ENCODE results near the gene RAP1A. TPM values are rescaled to one million over a fixed set of nuclear protein-coding genes. Genes with fewer than 3 reads are reported as not detected.
A peak's percentile ranks its signal among the peaks of the same experiment; 100 is the strongest.

RAP1A gene
- total and polyA plus RNA-seq, 10 donors = 83.3 to 125 (median 105) TPM

DNA sequence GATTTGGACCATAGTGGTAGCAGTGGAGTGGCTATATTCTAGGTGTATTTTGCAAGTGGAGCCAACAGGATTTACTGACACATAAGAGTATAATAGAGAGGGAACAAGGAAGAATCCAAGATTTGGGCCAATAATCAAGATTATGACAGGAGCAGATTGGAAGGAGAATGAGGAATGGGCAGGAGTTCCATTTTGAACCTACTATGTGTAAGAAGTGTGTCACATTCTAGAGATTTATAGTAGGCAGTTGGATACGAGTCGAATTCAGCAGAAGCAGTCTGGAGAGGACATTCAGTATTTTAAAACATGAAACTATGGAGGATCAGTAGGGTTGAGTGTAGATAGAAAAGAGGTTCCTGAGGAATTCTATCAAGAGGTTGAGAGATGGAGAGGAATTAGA lies 97.9 kb downstream of the RAP1A start:
- H3K27me3 ChIP-seq (replicated peaks in 1 of 7) = no peaks in the 10 kb centered on the region
- WGBS, 5 donors = 94 to 100% (median 98%) methylated on average over 2 of the region's 2 CpGs
- TF ChIP-seq, protein P1, sequence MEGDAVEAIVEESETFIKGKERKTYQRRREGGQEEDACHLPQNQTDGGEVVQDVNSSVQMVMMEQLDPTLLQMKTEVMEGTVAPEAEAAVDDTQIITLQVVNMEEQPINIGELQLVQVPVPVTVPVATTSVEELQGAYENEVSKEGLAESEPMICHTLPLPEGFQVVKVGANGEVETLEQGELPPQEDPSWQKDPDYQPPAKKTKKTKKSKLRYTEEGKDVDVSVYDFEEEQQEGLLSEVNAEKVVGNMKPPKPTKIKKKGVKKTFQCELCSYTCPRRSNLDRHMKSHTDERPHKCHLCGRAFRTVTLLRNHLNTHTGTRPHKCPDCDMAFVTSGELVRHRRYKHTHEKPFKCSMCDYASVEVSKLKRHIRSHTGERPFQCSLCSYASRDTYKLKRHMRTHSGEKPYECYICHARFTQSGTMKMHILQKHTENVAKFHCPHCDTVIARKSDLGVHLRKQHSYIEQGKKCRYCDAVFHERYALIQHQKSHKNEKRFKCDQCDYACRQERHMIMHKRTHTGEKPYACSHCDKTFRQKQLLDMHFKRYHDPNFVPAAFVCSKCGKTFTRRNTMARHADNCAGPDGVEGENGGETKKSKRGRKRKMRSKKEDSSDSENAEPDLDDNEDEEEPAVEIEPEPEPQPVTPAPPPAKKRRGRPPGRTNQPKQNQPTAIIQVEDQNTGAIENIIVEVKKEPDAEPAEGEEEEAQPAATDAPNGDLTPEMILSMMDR (IDR thresholded peaks at IDR 0.05 in 8 of 11, conservative IDR thresholded peaks at IDR 0.05 in 3 of 11) = no peak
- TF ChIP-seq POLR2AphosphoS5 (IDR thresholded peaks at IDR 0.05) = no peak
- TF ChIP-seq POLR2A (IDR thresholded peaks at IDR 0.05) = no peak
- peaks cover 0 to 38% (median 10%) of the 10 kb centered on the region in 6 donors for H3K4me1 ChIP-seq
- peaks cover 0 to 42% (median 8%) of the 10 kb centered on the region in 6 donors for H3K36me3 ChIP-seq
- H3K4me3 ChIP-seq = no peak overlapping the region
- intact Hi-C loops (cut with DNase I; ENCODE audit: low total_unique reads) = loop anchor here (5.0 kb wide), 1 partner anchor 35 kb away; no protein-coding TSS in a partner anchor
- no peaks in the 10 kb centered on the region for H3K9me3 ChIP-seq
- no peak for DNase-seq
- H3K27ac ChIP-seq = no peak overlapping the region

DNA sequence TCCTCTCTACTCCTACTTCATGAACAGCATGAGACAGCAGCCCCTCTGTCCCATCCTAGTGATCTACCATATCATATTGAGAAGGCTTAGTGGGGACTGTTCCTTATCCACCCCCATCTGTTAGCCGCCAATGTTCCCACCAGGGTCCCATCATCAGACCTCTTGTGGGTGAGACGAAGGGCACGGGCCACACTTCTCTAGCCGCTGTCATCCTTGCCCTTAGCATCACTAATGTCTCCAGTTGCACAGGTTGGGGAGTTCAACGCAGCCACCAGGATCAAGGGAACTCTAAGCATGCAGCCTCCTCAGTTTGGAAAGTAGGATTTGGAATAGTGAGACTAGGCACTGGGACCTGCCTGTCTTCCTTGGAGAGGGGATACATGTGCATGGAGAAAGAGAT lies 99.5 kb downstream of the RAP1A start:
- Histone ChIP-seq H3K4me1 (peaks cover 0 to 55% (median 20%) of the 10 kb centered on the region in 6 donors), H3K9me3 (no peaks in the 10 kb centered on the region), H3K36me3 (peaks cover 0 to 25% (median 7%) of the 10 kb centered on the region in 6 donors), H3K27me3 (replicated peaks in 1 of 7) (no peaks in the 10 kb centered on the region), H3K27ac (peak overlapping the region in 1 of 8 donors; percentile 93), H3K4me3 (no peak overlapping the region)
- DNase-seq = no peak
- peak in 1 of 3 donors; percentile 36 for TF ChIP-seq POLR2AphosphoS5 (IDR thresholded peaks at IDR 0.05)
- TF ChIP-seq, protein P1 (IDR thresholded peaks at IDR 0.05 in 8 of 11, conservative IDR thresholded peaks at IDR 0.05 in 3 of 11) = no peak
- 92 to 97% (median 96%) methylated on average over 5 of the region's 5 CpGs for WGBS, 5 donors
- intact Hi-C loops (cut with DNase I; ENCODE audit: low total_unique reads) = loop anchor here (5.0 kb wide), 1 partner anchor 33 kb away; no protein-coding TSS in a partner anchor

DNA sequence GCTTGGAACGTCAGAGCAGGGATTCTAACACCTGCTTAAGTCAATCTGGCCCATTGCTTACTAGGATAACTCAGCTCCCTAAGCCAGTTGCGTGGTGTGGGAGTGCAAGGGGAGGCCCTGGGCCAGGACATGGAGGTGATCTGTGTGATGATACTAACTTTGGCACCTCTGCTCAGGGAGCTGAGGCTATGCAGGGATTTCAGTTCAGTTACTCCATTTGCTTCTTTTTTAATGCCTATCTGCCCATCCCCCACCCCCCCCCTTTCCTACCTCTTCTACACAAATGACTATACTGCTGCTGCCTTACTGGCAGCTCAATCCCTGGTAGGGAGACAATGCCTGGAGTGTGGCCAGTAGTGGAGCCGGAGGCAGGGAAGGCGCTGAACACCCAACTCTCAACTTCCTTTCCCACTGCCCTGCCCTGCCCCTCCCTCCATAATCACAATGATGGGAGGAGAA lies 100.1 kb downstream of the RAP1A start:
- intact Hi-C loops (cut with DNase I; ENCODE audit: low total_unique reads) = loop anchor here (5.0 kb wide), 1 partner anchor 33 kb away; no protein-coding TSS in a partner anchor
- Histone ChIP-seq H3K36me3 (peaks cover 0 to 22% (median 7%) of the 10 kb centered on the region in 6 donors), H3K4me1 (peaks cover 0 to 57% (median 20%) of the 10 kb centered on the region in 6 donors), H3K9me3 (no peaks in the 10 kb centered on the region), H3K4me3 (peak overlapping the region in 1 of 8 donors; percentile 35), H3K27me3 (replicated peaks in 1 of 7) (no peaks in the 10 kb centered on the region), H3K27ac (peak overlapping the region in 4 of 8 donors; percentile 63 to 93 (median 84))
- DNase-seq = no peak
- no peak for TF ChIP-seq POLR2A (IDR thresholded peaks at IDR 0.05)
- TF ChIP-seq POLR2AphosphoS5 (IDR thresholded peaks at IDR 0.05) = no peak
- TF ChIP-seq, protein P1 (IDR thresholded peaks at IDR 0.05 in 8 of 11, conservative IDR thresholded peaks at IDR 0.05 in 3 of 11) = no peak
- 60 to 89% (median 67%) methylated on average over 4 of the region's 4 CpGs for WGBS, 5 donors

DNA sequence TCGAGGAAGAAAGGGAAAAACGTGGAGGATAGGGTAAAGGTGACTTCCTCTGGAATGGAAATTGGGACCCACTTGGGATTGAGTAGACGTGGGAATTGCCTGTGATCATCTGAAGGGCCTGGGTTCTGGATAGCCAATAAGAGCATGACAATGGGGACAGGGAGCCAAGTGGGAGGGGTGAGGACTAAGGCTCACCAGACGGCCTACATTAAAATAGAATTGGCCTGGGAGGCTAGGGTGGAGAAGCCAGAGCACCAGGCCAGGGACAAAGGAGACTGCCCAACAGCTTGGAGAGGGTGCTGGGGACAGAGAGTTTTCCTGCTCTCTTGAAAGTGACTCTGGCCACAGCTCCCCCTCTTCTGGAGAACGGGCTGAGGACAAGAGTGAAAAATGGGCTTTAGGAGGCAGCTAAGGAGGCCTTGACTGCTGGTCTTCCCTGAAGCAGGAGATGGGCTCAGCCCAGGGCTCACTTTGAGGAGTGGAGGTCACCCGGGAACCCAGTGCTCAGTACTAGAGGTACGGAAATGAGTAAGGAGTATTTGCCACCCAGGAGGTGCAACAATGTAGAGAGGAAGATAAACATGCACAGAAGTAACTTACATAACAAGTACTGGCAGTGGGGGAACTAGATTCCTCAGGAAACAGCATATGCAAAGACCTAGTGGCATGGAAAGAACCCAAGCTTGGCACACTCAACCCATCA lies 100.8 kb downstream of the RAP1A start:
- Histone ChIP-seq H3K4me1 (peaks cover 0 to 60% (median 22%) of the 10 kb centered on the region in 6 donors), H3K9me3 (no peaks in the 10 kb centered on the region), H3K36me3 (peaks cover 0 to 19% (median 7%) of the 10 kb centered on the region in 6 donors), H3K4me3 (peak overlapping the region in 1 of 8 donors; percentile 35), H3K27ac (peak overlapping the region in 7 of 8 donors; percentile 58 to 93 (median 76)), H3K27me3 (replicated peaks in 1 of 7) (no peaks in the 10 kb centered on the region)
- DNase-seq = no peak
- intact Hi-C loops (cut with DNase I; ENCODE audit: low total_unique reads) = no loop called here
- TF ChIP-seq, protein P1 (IDR thresholded peaks at IDR 0.05 in 8 of 11, conservative IDR thresholded peaks at IDR 0.05 in 3 of 11) = no peak
- peak in 2 of 3 donors; percentile 3 to 22 for TF ChIP-seq POLR2AphosphoS5 (IDR thresholded peaks at IDR 0.05)
- no peak for TF ChIP-seq POLR2A (IDR thresholded peaks at IDR 0.05)
- WGBS, 5 donors = 58 to 73% (median 71%) methylated on average over 7 of the region's 7 CpGs

Data from spleen (tissue), 11 donors.